ENCODE measurements around the gene CEP95. TPM values are rescaled to one million over a fixed set of nuclear protein-coding genes. Genes with fewer than 3 reads are reported as not detected.

The CEP95 gene
- polyA plus RNA-seq, 2 of the 4 experiments (the other 2 are of a cell fraction) = 30.0 to 73.0 TPM

GRCh38 chr17:64477849-64478248, 28.9 kb upstream of the CEP95 start:
- H3K27ac ChIP-seq = no peak overlapping the region
- DNase-seq (ENCODE audit: low read depth in 1 of 2, low spot score in 1 of 2) = no peak
- ATAC-seq = no peak
- H3K9me3 ChIP-seq = no peaks in the 10 kb centered on the region
- 14% methylated on average over 1 of the region's 1 CpG for WGBS (ENCODE audit: missing lambda C conversion rate)
- peaks cover 4% of the 10 kb centered on the region; the same call in 1 of the 3 replicates for H3K4me1 ChIP-seq
- no peak overlapping the region for H3K4me2 ChIP-seq
- no peak for FAIRE-seq
- no peak for TF ChIP-seq ZC3H11A (IDR thresholded peaks at IDR 0.05)
- TF ChIP-seq NPAS2 (CRISPR knock-in tag; IDR thresholded peaks at IDR 0.05; ENCODE audit: borderline replicate concordance) = no peak
- no peak for TF ChIP-seq CEBPB (IDR thresholded peaks at IDR 0.05)
- no peak for TF ChIP-seq POLR2AphosphoS2 (conservative IDR thresholded peaks at IDR 0.05; ENCODE audit: low read length)
- no peak for TF ChIP-seq ZNF302 (CRISPR knock-in tag; IDR thresholded peaks at IDR 0.05)
- TF ChIP-seq MAZ (IDR thresholded peaks at IDR 0.05; ENCODE audit: borderline replicate concordance, low read depth, low read length) = no peak
- no peak for TF ChIP-seq MAX (IDR thresholded peaks at IDR 0.05)
- no peak for TF ChIP-seq EP300 (IDR thresholded peaks at IDR 0.05)
- TF ChIP-seq HES2 (IDR thresholded peaks at IDR 0.05) = no peak
- TF ChIP-seq HOXA7 (CRISPR knock-in tag; IDR thresholded peaks at IDR 0.05) = no peak
- TF ChIP-seq TP53 (CRISPR knock-in tag; IDR thresholded peaks at IDR 0.05) = no peak
- no peak for TF ChIP-seq HMGXB4 (CRISPR knock-in tag; IDR thresholded peaks at IDR 0.05; ENCODE audit: borderline replicate concordance)
- no peak for TF ChIP-seq CHD4 (IDR thresholded peaks at IDR 0.05; ENCODE audit: borderline replicate concordance)
- ChIA-PET POLR2A (interaction anchor here (0.6 kb wide), 1 partner anchor 14 kb away, joined by 3 read pairs; no protein-coding TSS in a partner anchor), CTCF (interaction anchor here (0.8 to 14.0 kb wide), 6 partner anchors 14 to 313 kb away, joined by 3 to 146 read pairs (median 4); no protein-coding TSS in a partner anchor)
- H3K4me3 ChIP-seq = no peak overlapping the region

- POLR2A ChIA-PET = interaction anchor here (1.0 kb wide), 2 partner anchors 16 to 34 kb away, joined by 3 read pairs; partner anchors contain the start of gene POLG2
- peaks cover 4% of the 10 kb centered on the region; the same call in 1 of the 3 replicates for H3K4me1 ChIP-seq
Observed at GRCh38 chr17:64480951-64481350, 25.8 kb upstream of the CEP95 start.

GRCh38 chr17:64484380-64484779, 22.4 kb upstream of the CEP95 start:
- Histone ChIP-seq H3K27ac (no peak overlapping the region), H3K4me1 (no peaks in the 10 kb centered on the region), H3K4me2 (no peak overlapping the region), H3K4me3 (no peak overlapping the region), H3K9me3 (no peaks in the 10 kb centered on the region)
- 93% methylated on average over 3 of the region's 3 CpGs for WGBS (ENCODE audit: missing lambda C conversion rate)
- ATAC-seq (no peak), FAIRE-seq (no peak), DNase-seq (ENCODE audit: low read depth in 1 of 2, low spot score in 1 of 2) (no peak)
- TF ChIP-seq ZNF302 (CRISPR knock-in tag; IDR thresholded peaks at IDR 0.05) = no peak
- TF ChIP-seq KDM1A (IDR thresholded peaks at IDR 0.05; ENCODE audit: low read depth) = no peak
- no peak for TF ChIP-seq RNF2 (IDR thresholded peaks at IDR 0.05; ENCODE audit: borderline replicate concordance, low read depth)
- no peak for TF ChIP-seq POLR2AphosphoS2 (conservative IDR thresholded peaks at IDR 0.05; ENCODE audit: low read length)
- no peak for TF ChIP-seq PBX3 (IDR thresholded peaks at IDR 0.05)
- TF ChIP-seq TFCP2L1 (CRISPR knock-in tag; IDR thresholded peaks at IDR 0.05) = no peak
- TF ChIP-seq NPAS2 (CRISPR knock-in tag; IDR thresholded peaks at IDR 0.05; ENCODE audit: borderline replicate concordance) = no peak
- POLR2A ChIA-PET = interaction anchor here (1.6 kb wide), 1 partner anchor 22 kb away, joined by 3 read pairs; the partner anchor contains the start of gene CEP95
- CTCF ChIA-PET = interaction anchor here (0.6 to 14.0 kb wide), 10 partner anchors 8 to 177 kb away, joined by 3 to 146 read pairs (median 5); partner anchors contain the start of genes CEP95, DDX5 and POLG2

More at GRCh38 chr17:64480951-64481350, 25.8 kb upstream of the CEP95 start:
- no peak overlapping the region for H3K27ac ChIP-seq
- ATAC-seq (no peak), DNase-seq (ENCODE audit: low read depth in 1 of 2, low spot score in 1 of 2) (no peak), FAIRE-seq (no peak)
- CTCF ChIA-PET = interaction anchor here (0.8 to 14.0 kb wide), 6 partner anchors 11 to 159 kb away, joined by 3 to 146 read pairs (median 4); partner anchors contain the start of gene POLG2
- no peaks in the 10 kb centered on the region for H3K9me3 ChIP-seq
- H3K4me3 ChIP-seq = no peak overlapping the region
- no peak for TF ChIP-seq SMC3 (IDR thresholded peaks at IDR 0.05)
- no peak for TF ChIP-seq HOXB5 (CRISPR knock-in tag; IDR thresholded peaks at IDR 0.05)
- no peak for TF ChIP-seq MAZ (IDR thresholded peaks at IDR 0.05; ENCODE audit: borderline replicate concordance, low read depth, low read length)
- no peak for TF ChIP-seq PBX3 (IDR thresholded peaks at IDR 0.05)
- TF ChIP-seq ESRRA (IDR thresholded peaks at IDR 0.05; ENCODE audit: borderline replicate concordance, low read length) = no peak
- no peak for TF ChIP-seq CHD4 (IDR thresholded peaks at IDR 0.05; ENCODE audit: borderline replicate concordance)
- no peak for TF ChIP-seq FOSL2 (IDR thresholded peaks at IDR 0.05)
- TF ChIP-seq FOSL2 (CRISPR knock-in tag; IDR thresholded peaks at IDR 0.05) = no peak
- no peak for TF ChIP-seq EHMT2 (IDR thresholded peaks at IDR 0.05; ENCODE audit: low read depth)
- TF ChIP-seq EP300 (IDR thresholded peaks at IDR 0.05) = no peak
- no peak for TF ChIP-seq GATA3 (IDR thresholded peaks at IDR 0.05; ENCODE audit: borderline replicate concordance)
- TF ChIP-seq KDM5A (IDR thresholded peaks at IDR 0.05) = no peak
- WGBS (ENCODE audit: missing lambda C conversion rate) = 93% methylated on average over 1 of the region's 1 CpG
- no peak overlapping the region for H3K4me2 ChIP-seq

All from A549 (cell line).